Left ventricle myocardium inferior (tissue), 1 donor: Measurements from ENCODE around the gene NLRP1. TPM values are rescaled to one million over a fixed set of nuclear protein-coding genes. Genes with fewer than 3 reads are reported as not detected.

Experiments used
- DNase-seq: peaks from one replicate; pipeline ENCODE4 v3.0.0-alpha.2; 2020
- H3K27ac ChIP-seq: fragments of 200-600 bp; replicated peaks from 2 replicates; pipeline ENCODE4 v1.8.0; 2021
- H3K27me3 ChIP-seq: fragments of 200-600 bp; 2 replicates; pipeline ENCODE4 v1.8.0; 2021; ENCODE audit warnings: low read depth
- H3K36me3 ChIP-seq: fragments of 200-600 bp; 2 replicates; pipeline ENCODE4 v1.8.0; 2021
- H3K4me1 ChIP-seq: fragments of 200-600 bp; 2 replicates; pipeline ENCODE4 v1.8.0; 2021
- H3K4me3 ChIP-seq: fragments of 200-600 bp; 2 replicates; pipeline ENCODE4 v1.8.0; 2021; ENCODE audit warnings: mild to moderate bottlenecking, moderate library complexity
- H3K9me3 ChIP-seq: fragments of 200-600 bp; replicated peaks from 2 replicates; pipeline ENCODE4 v1.8.0; 2021
- intact Hi-C: fragments of 100-400 bp; cut with micrococcal nuclease; formaldehyde crosslinking; loops from one replicate; pipeline ENCODE4 v1.11.0; 2022
- total RNA-seq: library from RNA; stranded (reverse); fragmentation: NEBNext Ultra II Directional; extraction: Animal tissue kit (Norgen Biotek cat#: 25700); gene quantifications from one replicate; pipeline ENCODE4 v1.2.1, GENCODE V29; 2021
- TF ChIP-seq, protein P1 (sequence below): fragments of 200-600 bp; IDR thresholded peaks from 2 replicates; pipeline ENCODE4 v1.8.0; 2021; ENCODE audit warnings: antibody characterized with exemption, mild to moderate bottlenecking, borderline replicate concordance
- donor health status: DM: no; HTN: yes; CAD: no; lungs with severe emphysema.

NLRP1 gene
- total RNA-seq, 1 donor from 2014 or later, result 8.3 TPM

DNA sequence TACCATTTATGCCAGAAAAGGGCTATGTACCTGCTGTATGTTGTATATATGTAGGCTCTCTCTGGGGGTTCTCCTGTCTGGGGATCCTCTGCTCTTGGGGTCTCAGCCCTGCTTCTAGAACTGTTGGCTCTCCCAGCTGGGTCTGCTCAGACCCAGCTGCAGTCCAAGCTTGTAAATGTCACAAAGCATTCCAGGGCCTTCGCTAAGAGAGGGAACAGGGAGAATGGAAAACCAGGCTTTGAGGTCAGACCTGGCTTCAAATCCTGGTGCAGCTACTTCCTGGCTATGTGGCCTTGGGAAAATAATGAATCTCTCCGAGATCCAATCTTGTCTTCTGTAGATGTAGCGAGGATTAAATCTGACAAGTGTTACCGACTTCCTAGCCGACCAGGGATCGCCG is 44.0 kb downstream of the NLRP1 start:
- no peak for DNase-seq
- H3K27ac ChIP-seq, result no peak overlapping the region
- TF ChIP-seq, protein P1, sequence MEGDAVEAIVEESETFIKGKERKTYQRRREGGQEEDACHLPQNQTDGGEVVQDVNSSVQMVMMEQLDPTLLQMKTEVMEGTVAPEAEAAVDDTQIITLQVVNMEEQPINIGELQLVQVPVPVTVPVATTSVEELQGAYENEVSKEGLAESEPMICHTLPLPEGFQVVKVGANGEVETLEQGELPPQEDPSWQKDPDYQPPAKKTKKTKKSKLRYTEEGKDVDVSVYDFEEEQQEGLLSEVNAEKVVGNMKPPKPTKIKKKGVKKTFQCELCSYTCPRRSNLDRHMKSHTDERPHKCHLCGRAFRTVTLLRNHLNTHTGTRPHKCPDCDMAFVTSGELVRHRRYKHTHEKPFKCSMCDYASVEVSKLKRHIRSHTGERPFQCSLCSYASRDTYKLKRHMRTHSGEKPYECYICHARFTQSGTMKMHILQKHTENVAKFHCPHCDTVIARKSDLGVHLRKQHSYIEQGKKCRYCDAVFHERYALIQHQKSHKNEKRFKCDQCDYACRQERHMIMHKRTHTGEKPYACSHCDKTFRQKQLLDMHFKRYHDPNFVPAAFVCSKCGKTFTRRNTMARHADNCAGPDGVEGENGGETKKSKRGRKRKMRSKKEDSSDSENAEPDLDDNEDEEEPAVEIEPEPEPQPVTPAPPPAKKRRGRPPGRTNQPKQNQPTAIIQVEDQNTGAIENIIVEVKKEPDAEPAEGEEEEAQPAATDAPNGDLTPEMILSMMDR, result no peak
- H3K27me3 ChIP-seq, result peaks cover 3% of the 10 kb centered on the region
- H3K9me3 ChIP-seq, result no peaks in the 10 kb centered on the region
- intact Hi-C loops, result no loop called here
- no peak overlapping the region for H3K4me3 ChIP-seq
- H3K36me3 ChIP-seq, result peaks cover 67% of the 10 kb centered on the region
- H3K4me1 ChIP-seq, result no peaks in the 10 kb centered on the region

DNA sequence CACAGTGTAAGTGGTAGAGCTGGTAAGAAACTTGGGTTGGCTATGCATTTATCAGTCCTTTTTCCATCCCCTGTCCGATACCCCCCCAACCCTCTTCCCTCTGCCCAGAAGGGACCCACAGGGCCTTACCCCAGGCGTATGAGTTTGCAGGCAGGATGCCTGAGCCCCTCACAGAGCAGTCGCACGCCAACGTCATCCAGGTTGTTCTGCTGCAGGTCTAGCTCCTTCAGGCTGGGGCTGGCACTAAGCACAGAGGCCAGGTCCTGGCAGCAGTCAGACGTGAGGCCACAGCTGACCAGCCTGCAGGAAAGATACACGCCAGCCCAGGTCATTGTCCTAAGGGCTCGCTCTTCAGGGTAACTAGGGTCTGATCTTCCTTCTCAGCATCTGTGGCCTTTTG is 45.0 kb downstream of the NLRP1 start:
- TF ChIP-seq, protein P1, result no peak
- no peaks in the 10 kb centered on the region for H3K4me1 ChIP-seq
- H3K9me3 ChIP-seq, result no peaks in the 10 kb centered on the region
- peaks cover 67% of the 10 kb centered on the region for H3K36me3 ChIP-seq
- H3K4me3 ChIP-seq, result no peak overlapping the region
- no peak overlapping the region for H3K27ac ChIP-seq
- DNase-seq, result no peak
- intact Hi-C loops, result no loop called here
- peaks cover 3% of the 10 kb centered on the region for H3K27me3 ChIP-seq

DNA sequence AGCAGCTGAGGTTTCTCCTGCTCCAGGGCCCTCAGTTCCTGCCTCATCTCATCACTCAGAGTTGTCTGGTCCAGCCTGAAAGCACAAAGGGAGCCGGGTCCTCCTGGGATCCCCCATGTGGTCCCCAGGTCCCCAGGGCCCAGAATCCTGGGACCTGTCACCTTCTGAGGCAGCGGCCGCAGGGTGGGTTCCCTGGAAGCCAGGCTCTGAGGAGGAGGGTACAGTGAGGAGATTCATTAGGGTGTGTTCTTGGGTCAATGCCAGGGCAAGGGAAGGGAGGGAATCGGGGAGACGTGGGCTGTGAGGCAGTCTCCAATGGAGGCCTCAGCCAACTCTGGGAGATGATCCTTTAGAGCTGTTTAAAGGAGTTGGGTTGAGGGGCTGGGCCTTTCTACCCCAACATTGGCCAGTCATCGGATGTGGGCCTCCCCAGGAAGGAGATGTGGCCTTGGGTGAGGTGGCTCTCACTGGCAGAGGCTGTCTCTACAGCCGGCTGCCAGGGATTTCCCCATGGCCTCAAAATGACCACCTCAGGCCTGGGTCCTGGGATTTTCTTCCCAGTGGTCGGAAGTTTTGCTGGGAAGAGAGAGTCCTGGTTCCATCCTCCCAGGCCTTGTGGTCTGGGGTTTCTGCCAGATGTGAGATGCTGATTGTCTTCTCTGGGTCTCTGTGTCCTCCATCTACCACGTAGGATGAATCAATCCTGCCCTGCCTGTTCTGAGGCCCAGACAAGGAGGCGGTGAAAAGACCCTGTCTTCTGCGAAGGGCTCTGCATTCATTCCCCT is 47.3 kb downstream of the NLRP1 start:
- intact Hi-C loops, result no loop called here
- peaks cover 71% of the 10 kb centered on the region for H3K36me3 ChIP-seq

DNA sequence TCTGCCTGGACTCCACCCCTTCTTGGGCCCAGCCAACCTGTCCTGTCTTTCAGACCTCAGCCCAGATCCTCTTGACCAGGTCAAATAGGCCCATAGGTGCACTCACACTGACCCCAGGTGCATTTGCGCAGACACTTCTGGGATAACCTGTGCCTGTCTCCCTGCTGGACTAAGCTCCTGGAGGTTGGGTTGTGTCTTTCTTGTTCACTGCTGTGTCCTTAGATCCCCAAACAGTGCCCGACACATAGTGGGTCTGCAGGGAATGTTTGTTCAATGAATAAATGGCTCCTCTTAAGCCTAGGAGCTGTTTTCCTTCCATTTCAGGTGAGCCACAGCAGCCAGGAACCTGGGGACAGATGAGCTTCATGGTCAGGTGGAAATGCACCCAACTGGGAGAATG is 48.9 kb downstream of the NLRP1 start:
- H3K9me3 ChIP-seq, result no peaks in the 10 kb centered on the region
- peaks cover 70% of the 10 kb centered on the region for H3K36me3 ChIP-seq
- no peak for DNase-seq
- no peak overlapping the region for H3K4me3 ChIP-seq
- no peak overlapping the region for H3K27ac ChIP-seq
- H3K27me3 ChIP-seq, result peaks cover 3% of the 10 kb centered on the region
- no peaks in the 10 kb centered on the region for H3K4me1 ChIP-seq
- TF ChIP-seq, protein P1, result no peak
- intact Hi-C loops, result no loop called here

More for the DNA sequence above, 47.3 kb downstream of the NLRP1 start:
- TF ChIP-seq, protein P1, result no peak
- no peak for DNase-seq
- no peak overlapping the region for H3K27ac ChIP-seq
- no peak overlapping the region for H3K4me3 ChIP-seq
- H3K9me3 ChIP-seq, result no peaks in the 10 kb centered on the region
- H3K27me3 ChIP-seq, result peaks cover 3% of the 10 kb centered on the region
- H3K4me1 ChIP-seq, result no peaks in the 10 kb centered on the region

DNA sequence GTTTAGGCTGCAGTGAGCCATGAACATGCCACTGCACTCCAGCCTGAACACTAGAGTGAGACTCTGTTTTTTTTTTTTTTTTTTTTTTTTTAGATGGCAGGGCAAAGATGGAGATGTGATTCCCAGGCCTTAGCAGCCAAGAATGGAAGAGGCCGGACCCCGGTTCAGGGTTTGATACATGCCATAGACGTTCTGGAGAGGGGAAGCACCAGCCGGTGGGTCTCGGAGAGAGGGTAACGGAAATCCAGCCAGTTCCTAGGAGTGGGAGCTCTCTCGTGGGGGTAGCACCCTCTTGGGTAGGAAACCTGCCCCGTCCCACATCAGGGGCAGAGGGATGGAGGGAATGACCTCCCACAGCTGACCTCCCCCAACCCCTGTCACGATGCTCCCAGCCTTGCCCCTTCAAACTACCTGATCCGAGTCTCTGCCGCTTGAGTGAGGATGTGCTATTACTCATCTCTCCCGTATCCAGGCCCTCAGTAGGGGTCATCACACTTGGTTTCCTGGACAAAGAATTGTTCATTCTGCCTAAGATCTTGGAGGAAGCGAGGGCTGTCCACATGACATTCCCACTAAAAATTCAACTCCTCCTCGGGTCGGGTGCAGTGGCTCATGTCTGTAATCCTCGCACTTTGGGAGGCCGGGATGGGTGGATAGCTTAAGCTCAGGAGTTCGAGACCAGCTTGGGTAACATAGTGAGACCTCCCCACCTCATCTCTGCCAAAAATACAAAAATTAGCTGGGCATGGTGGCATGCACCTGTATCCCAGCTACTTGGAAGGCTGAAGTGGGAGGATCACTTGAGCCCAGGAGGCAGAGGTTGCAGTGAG is 50.6 kb downstream of the NLRP1 start:
- no peaks in the 10 kb centered on the region for H3K4me1 ChIP-seq

More for the DNA sequence above, 50.6 kb downstream of the NLRP1 start:
- intact Hi-C loops, result no loop called here
- Histone ChIP-seq H3K27ac (no peak overlapping the region), H3K27me3 (peaks cover 3% of the 10 kb centered on the region), H3K36me3 (peaks cover 64% of the 10 kb centered on the region), H3K4me3 (no peak overlapping the region), H3K9me3 (no peaks in the 10 kb centered on the region)
- TF ChIP-seq, protein P1, result no peak
- no peak for DNase-seq
